Activated CD4-positive, alpha-beta T cell treated with anti-CD3 and anti-CD28 coated beads, Interleukin-2, amount 50 U/mL, for 48 hours (primary cell): Measurements from ENCODE around the gene RPL3.
"Not testable (repeated sequence)": the region's sequence is repeated elsewhere in the genome, so short reads cannot be mapped to it uniquely, and the experiment has no call there.

ENCODE experiments used
- DNase-seq, 2 experiments: peaks; one replicate each; pipeline ENCODE4 v3.0.0-alpha.2; 2020

RPL3 gene

GRCh38 chr22:39350757-39351688, 31.6 kb upstream of the RPL3 start:
- no peak for DNase-seq

DNA sequence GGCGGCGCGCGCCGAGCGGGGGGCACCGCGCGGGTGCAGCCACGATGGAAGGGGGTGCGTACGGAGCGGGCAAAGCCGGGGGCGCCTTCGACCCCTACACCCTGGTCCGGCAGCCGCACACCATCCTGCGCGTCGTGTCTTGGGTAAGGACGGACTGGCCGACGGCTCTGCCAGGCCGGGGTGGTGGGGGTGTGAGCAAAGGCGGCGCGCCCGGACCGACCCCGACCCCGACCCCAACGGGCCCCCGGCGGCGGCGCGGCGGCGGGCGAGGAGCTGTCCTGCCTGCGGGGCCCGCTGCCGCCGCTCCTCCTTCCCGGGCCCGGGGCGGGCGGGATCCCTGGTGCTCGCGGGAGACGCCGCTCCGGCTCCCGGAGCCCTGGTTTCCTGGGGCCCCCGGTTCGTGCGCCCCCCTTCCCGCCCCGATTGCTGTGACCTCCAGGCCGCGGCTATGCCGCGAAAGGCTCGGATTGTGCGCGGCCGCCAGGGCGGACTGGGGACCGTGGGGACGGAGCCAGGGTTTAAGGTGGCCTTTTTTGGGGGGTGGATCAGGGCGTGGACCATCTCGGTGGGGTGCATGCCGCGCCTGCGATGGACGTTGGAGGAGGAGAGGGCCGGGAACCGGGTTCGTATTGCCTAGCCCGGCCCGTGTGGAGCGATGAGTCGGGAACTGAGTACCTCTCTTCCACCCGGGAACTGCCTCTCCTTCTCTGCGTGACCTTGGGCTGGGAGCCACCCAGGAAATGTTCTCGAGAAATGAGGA, 30.7 kb upstream of the RPL3 start, which contains the start of gene SYNGR1:
TSS of gene SYNGR1 (plus strand) at position 25 of the 760 bp plus-strand sequence. CDS start at position 45, 20 bp downstream.
- no peak for DNase-seq

DNA sequence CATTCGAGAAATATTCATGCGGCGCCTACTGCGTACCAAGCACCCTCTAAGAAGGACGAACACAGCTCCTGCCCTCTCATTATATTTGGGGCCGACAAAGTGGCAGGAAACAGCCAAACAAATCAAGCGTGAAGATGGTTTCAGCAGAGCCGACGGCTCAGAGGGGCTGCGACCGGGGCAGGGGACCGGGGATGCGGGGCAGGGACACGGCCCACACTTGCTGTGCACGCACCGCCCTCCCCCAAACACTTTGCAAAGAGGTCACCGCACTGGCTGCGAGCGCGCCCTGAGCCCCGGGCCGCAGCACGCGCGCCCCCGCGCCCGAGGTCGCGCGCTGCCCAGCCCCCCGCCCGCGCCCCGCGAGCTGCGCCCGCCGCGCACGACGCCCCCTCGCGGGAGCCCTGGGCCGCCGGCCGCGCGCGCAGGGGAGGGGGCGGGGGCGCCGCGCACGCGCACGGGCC, 30.1 kb upstream of the RPL3 start:
- peak; percentile 18 to 29 for DNase-seq

GRCh38 chr22:39348909-39349505, 29.6 kb upstream of the RPL3 start:
- no peak for DNase-seq

DNA sequence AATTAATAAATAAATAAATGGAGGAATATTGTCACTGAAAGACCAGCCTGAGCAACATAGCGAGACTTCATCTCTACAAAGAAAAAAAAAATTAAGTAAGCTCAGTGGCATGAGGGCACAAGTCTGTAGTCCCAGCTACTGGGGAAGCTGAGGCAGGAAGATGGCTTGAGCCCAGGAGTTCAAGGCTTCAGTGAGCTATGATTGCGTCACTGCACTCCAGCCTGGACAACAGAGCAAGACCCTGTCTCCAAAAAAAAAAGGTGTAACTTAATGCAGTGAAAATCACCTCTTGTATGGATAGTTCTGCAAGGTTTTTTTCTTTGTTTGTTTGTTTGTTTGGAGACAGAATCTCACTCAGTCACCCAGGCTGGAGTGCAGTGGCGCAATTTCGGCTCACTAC, 25.8 kb upstream of the RPL3 start:
- no peak for DNase-seq

- no peak for DNase-seq
These were observed 24.6 kb upstream of the RPL3 start for GRCh38 chr22:39344046-39344390.

DNA sequence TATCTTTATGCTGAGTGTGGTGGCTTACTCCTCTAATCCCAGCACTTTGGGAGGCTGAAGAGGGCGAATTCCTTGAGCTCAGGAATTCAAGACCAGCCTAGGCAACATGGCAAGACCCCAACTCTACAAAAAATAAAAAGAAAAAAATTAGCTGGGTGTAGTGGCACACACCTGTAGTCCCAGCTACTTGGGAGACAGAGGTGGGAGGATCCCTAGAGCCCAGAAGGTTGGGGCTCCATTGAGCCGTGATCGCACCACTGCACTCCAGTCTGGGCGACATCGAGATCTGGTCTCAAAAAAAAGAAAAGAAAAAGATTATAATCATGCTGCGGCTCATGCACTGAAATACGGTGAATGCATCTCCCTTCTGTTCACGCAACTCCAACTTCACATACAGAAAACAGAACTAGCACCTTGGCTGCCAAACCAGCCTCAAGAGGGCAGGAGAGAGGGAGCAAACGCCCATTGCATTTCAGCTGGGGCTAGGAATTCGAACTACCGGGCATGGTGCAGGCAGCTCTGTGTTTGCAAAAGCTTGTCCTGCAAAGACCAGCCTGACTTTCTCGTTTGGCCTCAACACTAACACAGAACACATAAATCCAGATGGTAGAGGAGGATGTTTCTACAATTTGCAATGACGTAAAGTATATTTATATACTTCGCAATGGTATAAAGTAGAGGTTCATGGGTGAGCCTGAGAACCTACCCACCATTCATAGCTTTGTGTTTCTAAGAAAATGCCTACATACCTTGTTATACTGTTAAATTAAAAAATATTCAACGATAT, 24.0 kb upstream of the RPL3 start:
- DNase-seq, result peak; percentile 53 to 64

DNA sequence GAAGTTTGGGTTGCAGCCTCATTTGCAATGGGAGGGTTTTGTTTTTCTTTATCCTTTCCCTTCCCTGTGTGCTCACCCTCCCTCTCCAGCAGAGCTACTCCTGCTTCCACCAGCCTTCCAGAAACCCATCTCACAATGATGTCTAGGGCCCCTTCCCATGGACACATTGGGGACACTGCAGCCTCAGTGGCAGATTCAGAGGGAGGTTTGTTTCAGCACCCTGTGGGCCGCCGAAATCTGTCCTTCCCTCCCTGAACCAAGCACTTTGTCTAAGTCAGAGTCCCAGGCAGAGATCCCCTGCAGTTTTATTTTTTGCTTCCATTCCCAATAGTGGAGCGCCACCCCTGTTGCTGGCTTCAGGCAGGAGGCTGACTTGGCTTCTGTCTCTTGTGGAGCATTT, 21.8 kb upstream of the RPL3 start:
- no peak for DNase-seq

DNA sequence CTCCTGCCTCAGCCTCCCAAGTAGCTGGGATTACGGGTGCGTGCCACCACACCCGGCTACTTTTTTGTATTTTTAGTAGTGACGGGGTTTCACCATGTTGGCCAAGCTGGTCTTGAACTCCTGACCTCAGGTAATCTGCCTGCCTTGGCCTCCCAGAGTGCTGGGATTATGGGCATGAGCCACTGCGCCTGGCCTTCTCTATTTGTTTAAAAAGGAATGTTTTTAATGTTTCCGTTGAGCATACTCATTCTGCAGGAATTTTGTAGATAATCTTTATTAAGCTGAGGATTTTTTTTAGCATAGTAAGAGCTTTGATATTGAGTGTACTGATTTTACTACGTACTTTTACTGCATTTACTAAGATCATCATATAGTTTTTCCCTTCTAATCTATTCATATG, 20.4 kb upstream of the RPL3 start:
- not testable (repeated sequence) for DNase-seq

GRCh38 chr22:39336411-39336810, 17.0 kb upstream of the RPL3 start:
- DNase-seq, result no peak

DNA sequence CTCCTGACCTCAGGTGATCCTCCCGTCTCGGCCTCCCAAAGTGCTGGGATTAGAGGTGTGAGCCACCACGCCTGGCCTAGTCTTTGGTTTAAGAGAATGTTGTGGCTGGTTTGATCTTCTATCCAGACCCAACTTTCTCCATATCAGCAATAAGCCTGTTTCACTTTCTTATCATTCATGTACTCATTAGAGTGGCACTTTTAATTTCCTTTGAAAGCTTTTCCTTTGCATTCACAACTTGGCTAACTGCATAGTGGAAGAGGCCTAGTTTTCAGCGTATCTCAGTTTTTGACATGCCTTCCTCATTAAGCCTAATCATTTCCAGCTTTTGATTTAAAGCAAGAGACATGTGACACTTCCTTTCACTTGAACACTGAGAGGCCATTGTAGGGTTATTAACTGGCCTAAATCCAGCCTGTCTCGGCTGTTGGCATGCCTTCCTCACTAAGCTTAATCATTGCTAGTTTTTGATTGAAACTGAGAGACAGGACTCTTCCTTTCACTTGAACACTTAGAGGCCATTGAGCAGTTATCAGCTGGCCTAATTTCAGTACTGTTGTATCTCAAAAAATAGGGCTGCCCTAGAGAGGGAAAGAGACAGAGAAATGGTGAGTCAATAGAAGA, 13.1 kb upstream of the RPL3 start:
- DNase-seq, result peak in 1 of 2 experiments; percentile 14

- DNase-seq, result not testable (repeated sequence)
These were observed 11.1 kb upstream of the RPL3 start for GRCh38 chr22:39330553-39330952.

DNA sequence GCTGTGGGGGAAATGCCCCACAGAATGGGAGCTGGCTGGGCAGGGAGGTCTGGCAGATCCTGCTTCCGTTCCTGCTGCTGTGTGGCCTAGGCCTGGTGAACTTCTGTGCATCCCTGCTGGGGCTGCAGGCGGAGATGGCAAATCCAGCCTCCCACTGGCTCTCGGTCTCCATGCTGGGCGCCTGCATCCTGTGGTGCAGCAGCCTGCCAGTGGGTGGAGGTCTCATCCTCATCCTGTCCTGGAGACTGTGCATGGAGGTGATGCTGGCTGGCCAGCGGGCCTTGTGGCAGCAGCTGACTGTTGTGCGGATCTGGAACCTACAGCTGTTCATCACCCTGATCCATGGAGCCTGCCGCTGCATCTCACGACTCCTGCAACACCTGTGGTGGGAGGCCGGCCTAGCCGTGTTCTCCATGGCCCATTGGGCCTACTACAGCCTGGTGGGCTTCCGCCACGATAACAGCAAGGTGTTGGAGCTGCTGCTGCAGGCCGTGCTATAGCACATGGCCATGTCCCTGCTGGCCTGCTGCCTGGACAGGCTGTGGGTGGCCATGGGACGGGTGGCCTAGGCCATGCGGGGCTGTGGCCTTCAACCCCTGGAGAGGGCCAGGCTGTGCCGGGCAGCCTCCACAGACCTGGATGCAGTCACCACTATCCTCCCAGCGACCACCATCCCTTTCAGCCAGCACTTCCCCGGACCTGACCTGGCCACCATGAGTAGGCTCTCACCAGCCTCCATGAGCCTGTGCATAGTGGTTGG, 8.8 kb upstream of the RPL3 start:
- DNase-seq, result no peak

GRCh38 chr22:39325392-39325932, 6.0 kb upstream of the RPL3 start:
- DNase-seq, result no peak

DNA sequence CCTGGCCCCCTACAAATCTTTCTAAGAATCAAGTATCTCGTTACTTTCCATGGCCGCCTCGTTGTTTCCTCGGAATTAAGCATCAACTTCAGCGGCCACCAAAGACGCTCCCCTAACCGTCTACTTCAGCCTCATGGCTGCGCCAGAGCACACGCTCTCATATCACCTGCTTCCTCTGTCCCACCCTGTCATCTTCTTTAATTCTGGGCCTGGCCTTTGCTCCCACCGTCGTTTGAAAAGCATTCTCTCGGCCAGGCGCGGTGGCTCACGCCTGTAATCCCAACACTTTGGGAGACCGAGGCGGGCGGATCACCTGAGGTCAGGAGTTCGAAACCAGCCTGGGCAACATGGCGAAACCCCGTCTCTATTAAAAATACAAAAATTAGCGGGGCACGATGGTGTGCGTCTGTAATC, 1.2 kb upstream of the RPL3 start:
- DNase-seq, result not testable (repeated sequence)

GRCh38 chr22:39318507-39319283, 728 bp downstream of the RPL3 start:
- DNase-seq, result no peak

DNA sequence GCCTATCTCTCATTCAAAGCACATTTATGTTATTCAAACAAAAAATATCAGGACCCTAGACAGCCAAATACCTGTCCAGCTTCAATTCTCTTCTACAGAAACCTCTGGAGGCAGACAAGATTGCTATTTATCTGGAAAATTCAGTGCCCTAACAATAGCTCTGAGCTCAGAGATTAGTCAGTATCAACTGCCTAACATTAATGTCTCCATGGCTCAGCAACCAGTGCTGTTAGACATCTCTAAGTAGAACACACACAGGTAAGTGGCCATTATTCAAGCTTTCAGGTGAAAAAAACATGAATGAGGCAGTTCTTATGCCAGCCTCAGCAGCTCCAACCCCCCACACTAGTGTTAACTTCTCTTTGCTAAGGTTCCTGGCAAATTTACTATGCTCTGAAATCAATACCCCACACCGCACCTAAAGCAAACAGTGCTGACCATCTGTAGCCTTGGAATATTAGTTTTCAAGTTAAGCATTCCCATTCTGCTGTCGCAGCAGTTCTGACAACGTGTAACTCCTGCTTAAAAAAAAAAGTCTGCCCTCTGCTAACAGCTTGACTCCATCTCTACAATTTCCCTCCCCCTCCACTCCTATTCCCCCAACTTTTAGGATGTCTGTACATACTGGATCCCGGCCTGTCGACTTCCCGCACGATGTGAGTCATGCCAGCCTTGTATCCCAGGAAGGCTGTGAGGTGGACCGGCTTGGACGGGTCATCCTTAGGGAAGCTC, 1.5 kb downstream of the RPL3 start:
- DNase-seq, result no peak

- DNase-seq, result peak in 1 of 2 experiments; percentile 50
These were observed 2.2 kb downstream of the RPL3 start for GRCh38 chr22:39317084-39317774.
